WTC11 (cell line): Measurements from ENCODE around the gene PPP1R18.

Source experiments
- EMX1 ChIP-seq: fragments of 250-450 bp; sonication (Bioruptor Pico); IDR thresholded peaks from 2 replicates; pipeline ENCODE4 v1.8.0; 2021; ENCODE audit warnings: mild to moderate bottlenecking
- FOXP4 ChIP-seq: sonication (generic); formaldehyde crosslinking; IDR thresholded peaks from 2 replicates; pipeline ENCODE4 v1.8.0; 2022; ENCODE audit warnings: mild to moderate bottlenecking, missing genetic modification reagents
- IRF2 ChIP-seq: sonication (generic); formaldehyde crosslinking; IDR thresholded peaks from 2 replicates; pipeline ENCODE4 v1.8.0; 2022; ENCODE audit warnings: low read depth, missing genetic modification reagents, borderline replicate concordance
- NR2C2 ChIP-seq: sonication (generic); formaldehyde crosslinking; IDR thresholded peaks from 2 replicates; pipeline ENCODE4 v1.8.0; 2022; ENCODE audit warnings: mild to moderate bottlenecking, missing genetic modification reagents
- SP1 ChIP-seq: sonication (generic); formaldehyde crosslinking; conservative IDR thresholded peaks from 2 replicates; pipeline ENCODE4 v1.8.1; 2022; ENCODE audit warnings: missing genetic modification reagents
- TF ChIP-seq, protein P1 (sequence below): fragments of 200-600 bp; IDR thresholded peaks from 2 replicates; pipeline ENCODE4 v1.8.0; 2022; ENCODE audit warnings: antibody characterized with exemption
- TF ChIP-seq, protein P2 (sequence below): sonication (generic); formaldehyde crosslinking; IDR thresholded peaks from 2 replicates; pipeline ENCODE4 v1.8.1; 2023; ENCODE audit warnings: mild to moderate bottlenecking, missing genetic modification reagents
- TF ChIP-seq, protein P3 (sequence below): sonication (generic); formaldehyde crosslinking; IDR thresholded peaks from 2 replicates; pipeline ENCODE4 v1.8.1; 2023; ENCODE audit warnings: mild to moderate bottlenecking, missing genetic modification reagents, moderate library complexity

DNA sequence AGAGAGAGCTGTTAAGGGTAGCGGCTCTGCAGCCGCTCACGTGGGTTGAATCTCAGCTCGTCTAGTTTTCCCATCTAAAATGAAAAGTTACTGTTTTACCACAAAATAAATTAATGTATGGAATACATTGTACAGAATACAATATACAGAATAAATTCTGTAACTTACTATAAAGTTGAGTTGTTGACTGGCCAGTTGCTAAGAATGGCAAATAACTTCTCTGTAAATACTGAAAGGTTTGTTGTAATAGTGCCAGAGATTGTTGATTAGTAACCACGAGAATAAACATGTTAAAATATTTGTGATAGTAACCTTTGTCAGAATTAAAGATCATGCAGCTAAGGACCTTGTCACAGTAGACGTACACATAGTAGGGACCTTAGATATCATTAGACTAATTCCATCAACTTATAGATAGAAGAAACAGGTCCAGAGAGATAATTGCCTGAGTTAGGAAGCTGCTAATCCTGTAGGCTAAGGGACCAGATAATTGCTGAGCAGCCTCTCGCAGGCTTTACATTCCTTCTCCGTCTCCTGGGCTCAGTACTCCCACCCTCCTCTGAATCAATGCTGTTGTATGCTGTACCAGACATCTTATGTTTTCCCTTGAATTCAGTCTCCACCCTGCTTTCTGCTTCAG is 4.9 kb upstream of the PPP1R18 start:
- TF ChIP-seq NR2C2 (CRISPR knock-in tag) (no peak), EMX1 (CRISPR knock-in tag) (no peak), SP1 (CRISPR knock-in tag) (no peak), FOXP4 (no peak), IRF2 (no peak)
- TF ChIP-seq, protein P1, sequence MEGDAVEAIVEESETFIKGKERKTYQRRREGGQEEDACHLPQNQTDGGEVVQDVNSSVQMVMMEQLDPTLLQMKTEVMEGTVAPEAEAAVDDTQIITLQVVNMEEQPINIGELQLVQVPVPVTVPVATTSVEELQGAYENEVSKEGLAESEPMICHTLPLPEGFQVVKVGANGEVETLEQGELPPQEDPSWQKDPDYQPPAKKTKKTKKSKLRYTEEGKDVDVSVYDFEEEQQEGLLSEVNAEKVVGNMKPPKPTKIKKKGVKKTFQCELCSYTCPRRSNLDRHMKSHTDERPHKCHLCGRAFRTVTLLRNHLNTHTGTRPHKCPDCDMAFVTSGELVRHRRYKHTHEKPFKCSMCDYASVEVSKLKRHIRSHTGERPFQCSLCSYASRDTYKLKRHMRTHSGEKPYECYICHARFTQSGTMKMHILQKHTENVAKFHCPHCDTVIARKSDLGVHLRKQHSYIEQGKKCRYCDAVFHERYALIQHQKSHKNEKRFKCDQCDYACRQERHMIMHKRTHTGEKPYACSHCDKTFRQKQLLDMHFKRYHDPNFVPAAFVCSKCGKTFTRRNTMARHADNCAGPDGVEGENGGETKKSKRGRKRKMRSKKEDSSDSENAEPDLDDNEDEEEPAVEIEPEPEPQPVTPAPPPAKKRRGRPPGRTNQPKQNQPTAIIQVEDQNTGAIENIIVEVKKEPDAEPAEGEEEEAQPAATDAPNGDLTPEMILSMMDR = no peak
- TF ChIP-seq, protein P2, sequence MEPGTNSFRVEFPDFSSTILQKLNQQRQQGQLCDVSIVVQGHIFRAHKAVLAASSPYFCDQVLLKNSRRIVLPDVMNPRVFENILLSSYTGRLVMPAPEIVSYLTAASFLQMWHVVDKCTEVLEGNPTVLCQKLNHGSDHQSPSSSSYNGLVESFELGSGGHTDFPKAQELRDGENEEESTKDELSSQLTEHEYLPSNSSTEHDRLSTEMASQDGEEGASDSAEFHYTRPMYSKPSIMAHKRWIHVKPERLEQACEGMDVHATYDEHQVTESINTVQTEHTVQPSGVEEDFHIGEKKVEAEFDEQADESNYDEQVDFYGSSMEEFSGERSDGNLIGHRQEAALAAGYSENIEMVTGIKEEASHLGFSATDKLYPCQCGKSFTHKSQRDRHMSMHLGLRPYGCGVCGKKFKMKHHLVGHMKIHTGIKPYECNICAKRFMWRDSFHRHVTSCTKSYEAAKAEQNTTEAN (CRISPR knock-in tag) = no peak
- TF ChIP-seq, protein P3, sequence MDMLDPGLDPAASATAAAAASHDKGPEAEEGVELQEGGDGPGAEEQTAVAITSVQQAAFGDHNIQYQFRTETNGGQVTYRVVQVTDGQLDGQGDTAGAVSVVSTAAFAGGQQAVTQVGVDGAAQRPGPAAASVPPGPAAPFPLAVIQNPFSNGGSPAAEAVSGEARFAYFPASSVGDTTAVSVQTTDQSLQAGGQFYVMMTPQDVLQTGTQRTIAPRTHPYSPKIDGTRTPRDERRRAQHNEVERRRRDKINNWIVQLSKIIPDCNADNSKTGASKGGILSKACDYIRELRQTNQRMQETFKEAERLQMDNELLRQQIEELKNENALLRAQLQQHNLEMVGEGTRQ (CRISPR knock-in tag) = no peak
